Neural progenitor cell (in vitro differentiated cells): ENCODE data around the gene ERVK3-1. TPM values are rescaled to one million over a fixed set of nuclear protein-coding genes. Genes with fewer than 3 reads are reported as not detected.
A peak's percentile ranks its signal among the peaks of the same experiment; 100 is the strongest.

Source experiments
- DNase-seq: peaks from one replicate; pipeline ENCODE4 v3.0.0-alpha.2; 2016; ENCODE audit warnings: low spot score
- H2AFZ ChIP-seq: fragments of 200-600 bp; sonication (generic); replicated peaks from 2 replicates; pipeline ENCODE4 v1.6.1; 2016; ENCODE audit warnings: antibody characterized with exemption
- H3F3A ChIP-seq: fragments of 200-600 bp; sonication (generic); 2 replicates; pipeline ENCODE4 v1.6.1; 2016; ENCODE audit warnings: antibody characterized with exemption, low read depth
- H3K27ac ChIP-seq: fragments of 200-600 bp; sonication (generic); 2 replicates; pipeline ENCODE4 v1.5.1; 2016; ENCODE audit warnings: mild to moderate bottlenecking
- H3K27me3 ChIP-seq: fragments of 200-600 bp; sonication (generic); 2 replicates; pipeline ENCODE4 v1.6.1; 2016; ENCODE audit warnings: mild to moderate bottlenecking, moderate library complexity
- H3K36me3 ChIP-seq: fragments of 200-600 bp; sonication (generic); 2 replicates; pipeline ENCODE4 v1.5.1; 2016
- H3K4me1 ChIP-seq: fragments of 200-600 bp; sonication (generic); 2 replicates; pipeline ENCODE4 v1.6.1; 2016; ENCODE audit warnings: mixed run types
- H3K4me2 ChIP-seq: fragments of 200-600 bp; sonication (generic); 2 replicates; pipeline ENCODE4 v1.6.1; 2016
- H3K4me3 ChIP-seq: fragments of 200-600 bp; sonication (generic); 2 replicates; pipeline ENCODE4 v1.5.1; 2016
- H3K79me2 ChIP-seq: fragments of 200-600 bp; sonication (generic); 2 replicates; pipeline ENCODE4 v1.6.1; 2016; ENCODE audit warnings: low read depth
- H3K9ac ChIP-seq: fragments of 200-600 bp; sonication (generic); 2 replicates; pipeline ENCODE4 v1.6.1; 2016
- H3K9me3 ChIP-seq: fragments of 200-600 bp; sonication (generic); 2 replicates; pipeline ENCODE4 v1.5.1; 2016; ENCODE audit warnings: low read depth
- H4K20me1 ChIP-seq: fragments of 200-600 bp; sonication (generic); 2 replicates; pipeline ENCODE4 v1.6.1; 2016; ENCODE audit warnings: low read depth
- H3K27ac Mint-ChIP-seq: 3 replicates; pipeline ENCODE4 v1.8.0; 2021; ENCODE audit warnings: mixed read lengths
- H3K27me3 Mint-ChIP-seq: 2 replicates; pipeline ENCODE4 v1.8.0; 2022; ENCODE audit warnings: low read depth, mild to moderate bottlenecking, inconsistent platforms, moderate library complexity, mixed read lengths; ENCODE audit not compliant: insufficient read depth
- H3K36me3 Mint-ChIP-seq: 3 replicates; pipeline ENCODE4 v1.8.0; 2021; ENCODE audit warnings: mixed read lengths
- H3K4me1 Mint-ChIP-seq: 3 replicates; pipeline ENCODE4 v1.8.0; 2021; ENCODE audit warnings: mixed read lengths
- H3K4me3 Mint-ChIP-seq: 3 replicates; pipeline ENCODE4 v1.8.0; 2021; ENCODE audit warnings: mild to moderate bottlenecking, moderate library complexity, mixed read lengths
- H3K9me3 Mint-ChIP-seq: 3 replicates; pipeline ENCODE4 v1.8.0; 2020; ENCODE audit warnings: mixed read lengths
- EZH2 ChIP-seq: fragments of 200-600 bp; sonication (generic); IDR thresholded peaks from 2 replicates; pipeline ENCODE4 v1.6.1; 2017; ENCODE audit warnings: antibody characterized with exemption, mild to moderate bottlenecking, moderate library complexity
- EZH2phosphoT487 ChIP-seq: fragments of 200-600 bp; sonication (generic); IDR thresholded peaks from 2 replicates; pipeline ENCODE4 v1.6.1; 2017; ENCODE audit warnings: antibody characterized with exemption
- total RNA-seq: library from RNA; depleted of rRNA; stranded (reverse); fragments of >200 nt; gene quantifications from 2 replicates; pipeline ENCODE4 v1.2.3, GENCODE V29; 2015; ENCODE audit warnings: low replicate concordance
- TF ChIP-seq, protein P1 (sequence below): fragments of 200-600 bp; sonication (generic); IDR thresholded peaks from 2 replicates; pipeline ENCODE4 v1.5.1; 2017; ENCODE audit warnings: antibody characterized with exemption, mild to moderate bottlenecking

The ERVK3-1 gene
- total RNA-seq, 1 donor from 2014 or later, result 49.9 TPM

DNA sequence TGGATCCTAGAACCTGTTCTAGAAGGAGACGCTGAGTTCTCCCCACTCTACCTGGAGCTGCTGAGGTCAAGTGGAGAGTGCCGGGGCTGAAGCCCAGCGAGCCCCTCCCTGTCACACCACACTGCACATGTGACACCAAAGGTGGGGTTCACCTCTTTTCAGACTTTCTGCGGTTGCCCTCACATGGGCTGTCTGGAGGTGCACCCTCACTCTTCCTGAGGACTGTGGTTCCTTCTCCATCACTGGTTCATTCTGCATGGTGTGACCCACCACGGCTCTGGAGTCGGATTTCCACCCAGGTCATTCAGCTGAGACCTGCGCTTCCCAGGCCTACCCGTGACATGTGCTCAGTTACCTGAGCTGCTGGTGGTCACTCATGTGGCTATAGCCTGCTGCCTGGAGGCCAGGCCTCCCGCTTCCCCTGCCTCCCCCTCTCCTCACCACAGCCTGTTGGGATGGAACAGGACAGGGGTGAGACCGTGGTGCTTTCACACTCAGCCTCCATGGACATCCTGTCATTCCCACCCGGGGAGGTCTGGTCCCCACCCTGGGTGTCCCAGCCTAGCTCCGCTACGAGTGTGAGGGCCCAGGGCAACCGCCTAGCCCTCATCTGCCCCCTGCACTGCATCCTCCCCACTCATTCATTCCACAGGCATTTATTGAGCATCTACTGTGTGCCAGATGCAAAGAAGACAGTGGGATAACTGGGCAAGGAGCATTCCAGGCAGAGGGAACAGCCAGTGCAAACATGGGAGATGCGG lies 48.7 kb downstream of the ERVK3-1 start:
- peaks cover 5% of the 10 kb centered on the region for H3K36me3 Mint-ChIP-seq
- H3K4me1 Mint-ChIP-seq, result peaks cover 4% of the 10 kb centered on the region
- H2AFZ ChIP-seq, result no peak overlapping the region
- no peak overlapping the region for H3K27ac ChIP-seq
- peak overlapping the region; percentile 59 for H3K4me3 Mint-ChIP-seq
- no peak for DNase-seq
- no peaks in the 10 kb centered on the region for H3F3A ChIP-seq
- H4K20me1 ChIP-seq, result no peaks in the 10 kb centered on the region
- H3K4me3 ChIP-seq, result no peak overlapping the region
- peaks cover 15% of the 10 kb centered on the region for H3K27me3 Mint-ChIP-seq
- TF ChIP-seq, protein P1, sequence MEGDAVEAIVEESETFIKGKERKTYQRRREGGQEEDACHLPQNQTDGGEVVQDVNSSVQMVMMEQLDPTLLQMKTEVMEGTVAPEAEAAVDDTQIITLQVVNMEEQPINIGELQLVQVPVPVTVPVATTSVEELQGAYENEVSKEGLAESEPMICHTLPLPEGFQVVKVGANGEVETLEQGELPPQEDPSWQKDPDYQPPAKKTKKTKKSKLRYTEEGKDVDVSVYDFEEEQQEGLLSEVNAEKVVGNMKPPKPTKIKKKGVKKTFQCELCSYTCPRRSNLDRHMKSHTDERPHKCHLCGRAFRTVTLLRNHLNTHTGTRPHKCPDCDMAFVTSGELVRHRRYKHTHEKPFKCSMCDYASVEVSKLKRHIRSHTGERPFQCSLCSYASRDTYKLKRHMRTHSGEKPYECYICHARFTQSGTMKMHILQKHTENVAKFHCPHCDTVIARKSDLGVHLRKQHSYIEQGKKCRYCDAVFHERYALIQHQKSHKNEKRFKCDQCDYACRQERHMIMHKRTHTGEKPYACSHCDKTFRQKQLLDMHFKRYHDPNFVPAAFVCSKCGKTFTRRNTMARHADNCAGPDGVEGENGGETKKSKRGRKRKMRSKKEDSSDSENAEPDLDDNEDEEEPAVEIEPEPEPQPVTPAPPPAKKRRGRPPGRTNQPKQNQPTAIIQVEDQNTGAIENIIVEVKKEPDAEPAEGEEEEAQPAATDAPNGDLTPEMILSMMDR, result no peak
- no peak for TF ChIP-seq EZH2
- no peak for TF ChIP-seq EZH2phosphoT487
- H3K4me2 ChIP-seq, result no peak overlapping the region
- H3K27ac Mint-ChIP-seq, result no peak overlapping the region
- H3K9ac ChIP-seq, result no peak overlapping the region
- no peaks in the 10 kb centered on the region for H3K79me2 ChIP-seq
- H3K27me3 ChIP-seq, result no peaks in the 10 kb centered on the region
- no peaks in the 10 kb centered on the region for H3K36me3 ChIP-seq
- no peaks in the 10 kb centered on the region for H3K4me1 ChIP-seq
- H3K9me3 ChIP-seq, result no peaks in the 10 kb centered on the region
- no peaks in the 10 kb centered on the region for H3K9me3 Mint-ChIP-seq

- no peak overlapping the region for H2AFZ ChIP-seq
- H3F3A ChIP-seq, result no peaks in the 10 kb centered on the region
Observed at GRCh38 chr19:58354478-58355030, 49.4 kb downstream of the ERVK3-1 start.

GRCh38 chr19:58355215-58355796 lies 50.1 kb downstream of the ERVK3-1 start:
- H2AFZ ChIP-seq, result no peak overlapping the region
- no peak overlapping the region for H3K27ac ChIP-seq
- H3K9ac ChIP-seq, result no peak overlapping the region
- Mint-ChIP-seq H3K9me3 (no peaks in the 10 kb centered on the region), H3K4me3 (no peak overlapping the region), H3K27ac (no peak overlapping the region), H3K27me3 (peaks cover 15% of the 10 kb centered on the region), H3K36me3 (peaks cover 2% of the 10 kb centered on the region), H3K4me1 (peaks cover 2% of the 10 kb centered on the region)
- no peaks in the 10 kb centered on the region for H3K36me3 ChIP-seq
- TF ChIP-seq, protein P1, result no peak
- no peak for TF ChIP-seq EZH2phosphoT487
- TF ChIP-seq EZH2, result no peak
- H3F3A ChIP-seq, result no peaks in the 10 kb centered on the region
- H4K20me1 ChIP-seq, result no peaks in the 10 kb centered on the region
- no peaks in the 10 kb centered on the region for H3K9me3 ChIP-seq
- H3K4me3 ChIP-seq, result no peak overlapping the region
- no peak overlapping the region for H3K4me2 ChIP-seq
- no peaks in the 10 kb centered on the region for H3K4me1 ChIP-seq
- no peaks in the 10 kb centered on the region for H3K27me3 ChIP-seq
- no peaks in the 10 kb centered on the region for H3K79me2 ChIP-seq
- DNase-seq, result no peak

More at GRCh38 chr19:58354478-58355030, 49.4 kb downstream of the ERVK3-1 start:
- H3K27ac Mint-ChIP-seq, result no peak overlapping the region
- DNase-seq, result no peak
- no peak for TF ChIP-seq EZH2
- TF ChIP-seq, protein P1, result no peak
- Histone ChIP-seq H3K79me2 (no peaks in the 10 kb centered on the region), H3K4me2 (no peak overlapping the region), H3K4me1 (no peaks in the 10 kb centered on the region), H3K27ac (no peak overlapping the region), H4K20me1 (no peaks in the 10 kb centered on the region), H3K36me3 (no peaks in the 10 kb centered on the region), H3K9ac (no peak overlapping the region), H3K4me3 (no peak overlapping the region), H3K9me3 (no peaks in the 10 kb centered on the region), H3K27me3 (no peaks in the 10 kb centered on the region)
- peaks cover 4% of the 10 kb centered on the region for H3K36me3 Mint-ChIP-seq
- H3K9me3 Mint-ChIP-seq, result no peaks in the 10 kb centered on the region
- H3K27me3 Mint-ChIP-seq, result peaks cover 15% of the 10 kb centered on the region
- peak overlapping the region; percentile 59 for H3K4me3 Mint-ChIP-seq
- H3K4me1 Mint-ChIP-seq, result peaks cover 2% of the 10 kb centered on the region
